H9 (cell line): ENCODE results near the gene GNPDA2. TPM values are rescaled to one million over a fixed set of nuclear protein-coding genes. Genes with fewer than 3 reads are reported as not detected.

ENCODE experiments used
- DNase-seq: peaks from one replicate; pipeline ENCODE4 v3.0.0-alpha.2; 2017
- H2AFZ ChIP-seq: one replicate; pipeline ENCODE4 v1.6.1; 2013; ENCODE audit warnings: mild to moderate bottlenecking, low read length, control low read depth, moderate library complexity
- H2AK5ac ChIP-seq: 2 replicates; pipeline ENCODE4 v1.6.1; 2013; ENCODE audit warnings: low read length, control low read depth, mixed read lengths; ENCODE audit not compliant: insufficient read length
- H2BK120ac ChIP-seq: one replicate; pipeline ENCODE4 v1.6.1; 2013; ENCODE audit warnings: low read depth, mild to moderate bottlenecking, low read length, control low read depth, inconsistent platforms; ENCODE audit not compliant: poor library complexity, severe bottlenecking
- H2BK12ac ChIP-seq: 2 replicates; pipeline ENCODE4 v1.6.1; 2013; ENCODE audit warnings: low read length, control low read depth, mixed read lengths, low read depth; ENCODE audit not compliant: insufficient read length
- H2BK15ac ChIP-seq: 2 replicates; pipeline ENCODE4 v1.6.1; 2013; ENCODE audit warnings: low read depth, low read length, control low read depth
- H2BK20ac ChIP-seq: one replicate; pipeline ENCODE4 v1.6.1; 2013; ENCODE audit warnings: low read depth, mild to moderate bottlenecking, low read length, control low read depth, inconsistent platforms; ENCODE audit not compliant: poor library complexity, severe bottlenecking
- H2BK5ac ChIP-seq: 2 replicates; pipeline ENCODE4 v1.6.1; 2013; ENCODE audit warnings: low read length, control low read depth, mixed read lengths; ENCODE audit not compliant: insufficient read length
- H3K14ac ChIP-seq: 2 replicates; pipeline ENCODE4 v1.6.1; 2013; ENCODE audit warnings: low read length, control low read depth; ENCODE audit not compliant: insufficient read depth
- H3K18ac ChIP-seq: 2 replicates; pipeline ENCODE4 v1.6.1; 2013; ENCODE audit warnings: low read depth, mild to moderate bottlenecking, mixed read lengths, low read length, control low read depth; ENCODE audit not compliant: insufficient read length
- H3K23ac ChIP-seq: 2 replicates; pipeline ENCODE4 v1.6.1; 2013; ENCODE audit warnings: low read length, control low read depth, mixed read lengths, low read depth; ENCODE audit not compliant: insufficient read length
- H3K23me2 ChIP-seq: 2 replicates; pipeline ENCODE4 v1.6.1; 2013; ENCODE audit warnings: low read depth, mild to moderate bottlenecking, mixed read lengths, low read length, control low read depth; ENCODE audit not compliant: insufficient read length, poor library complexity, severe bottlenecking
- H3K27ac ChIP-seq: 2 replicates; pipeline ENCODE4 v1.5.1; 2013; ENCODE audit warnings: low read length, control low read depth, mixed read lengths, low read depth; ENCODE audit not compliant: insufficient read length
- H3K27me3 ChIP-seq: 2 replicates; pipeline ENCODE4 v1.6.1; 2013; ENCODE audit warnings: low read length, control low read depth, inconsistent platforms; ENCODE audit not compliant: insufficient read depth
- H3K4ac ChIP-seq: 2 replicates; pipeline ENCODE4 v1.6.1; 2013; ENCODE audit warnings: low read depth, mild to moderate bottlenecking, control low read depth, inconsistent platforms, low read length, moderate library complexity
- H3K4me1 ChIP-seq: 2 replicates; pipeline ENCODE4 v1.6.1; 2013; ENCODE audit warnings: low read length, control low read depth, inconsistent platforms; ENCODE audit not compliant: insufficient read depth
- H3K4me2 ChIP-seq: 2 replicates; pipeline ENCODE4 v1.6.1; 2013; ENCODE audit warnings: low read length, control low read depth, mixed read lengths; ENCODE audit not compliant: insufficient read length, insufficient read depth
- H3K56ac ChIP-seq: 2 replicates; pipeline ENCODE4 v1.6.1; 2013; ENCODE audit warnings: low read depth, mild to moderate bottlenecking, mixed read lengths, low read length, control low read depth; ENCODE audit not compliant: insufficient read length
- H3K79me1 ChIP-seq: 2 replicates; pipeline ENCODE4 v1.6.1; 2013; ENCODE audit warnings: low read depth, mild to moderate bottlenecking, moderate library complexity, low read length, control low read depth, inconsistent platforms; ENCODE audit not compliant: insufficient read depth, poor library complexity, severe bottlenecking
- H3K79me2 ChIP-seq: 2 replicates; pipeline ENCODE4 v1.6.1; 2013; ENCODE audit warnings: low read length, control low read depth, inconsistent platforms; ENCODE audit not compliant: insufficient read depth
- H3K9ac ChIP-seq: 2 replicates; pipeline ENCODE4 v1.6.1; 2013; ENCODE audit warnings: low read length, control low read depth, mixed read lengths; ENCODE audit not compliant: insufficient read length; ENCODE audit errors: extremely low read depth
- H3K9me3 ChIP-seq: one replicate; pipeline ENCODE4 v1.6.1; 2013; ENCODE audit warnings: low read depth, low read length, inconsistent platforms; ENCODE audit not compliant: control insufficient read depth
- H3T11ph ChIP-seq: one replicate; pipeline ENCODE4 v1.6.1; 2013; ENCODE audit warnings: mild to moderate bottlenecking, low read length, control low read depth, inconsistent platforms
- H4K20me1 ChIP-seq: one replicate; pipeline ENCODE4 v1.6.1; 2013; ENCODE audit not compliant: control insufficient read depth, insufficient read length, insufficient read depth
- H4K5ac ChIP-seq: 2 replicates; pipeline ENCODE4 v1.6.1; 2013; ENCODE audit warnings: low read depth, mild to moderate bottlenecking, mixed read lengths, low read length, control low read depth; ENCODE audit not compliant: insufficient read length
- H4K8ac ChIP-seq: replicated peaks from 2 replicates; pipeline ENCODE4 v1.6.1; 2013; ENCODE audit warnings: low read length, control low read depth, mixed read lengths, low read depth; ENCODE audit not compliant: insufficient read length
- H4K91ac ChIP-seq: 2 replicates; pipeline ENCODE4 v1.6.1; 2013; ENCODE audit warnings: low read depth, mild to moderate bottlenecking, moderate library complexity, mixed read lengths, low read length, control low read depth; ENCODE audit not compliant: insufficient read length
- H3K27ac Mint-ChIP-seq, 3 experiments: 2 replicates in 2 of 3; 3 replicates in 1 of 3; pipeline ENCODE4 v1.8.0; 2020 to 2021; ENCODE audit warnings: mixed read lengths in 3 of 3, mild to moderate bottlenecking in 1 of 3, moderate library complexity in 1 of 3
- H3K27me3 Mint-ChIP-seq: 2 replicates; pipeline ENCODE4 v1.8.0; 2021; ENCODE audit warnings: low read depth, mild to moderate bottlenecking, moderate library complexity, mixed read lengths
- H3K36me3 Mint-ChIP-seq, 3 experiments: 2 replicates in 2 of 3; 3 replicates in 1 of 3; pipeline ENCODE4 v1.8.0; 2020 to 2021; ENCODE audit warnings: low read depth in 3 of 3, mixed read lengths in 3 of 3; ENCODE audit not compliant: insufficient read depth in 1 of 3
- H3K4me1 Mint-ChIP-seq, 2 experiments: 2 replicates each; pipeline ENCODE4 v1.8.0; 2020; ENCODE audit warnings: mixed read lengths in 2 of 2
- H3K4me3 Mint-ChIP-seq, 2 experiments: 2 replicates in 1 of 2; 3 replicates in 1 of 2; pipeline ENCODE4 v1.8.0; 2020 to 2021; ENCODE audit warnings: mild to moderate bottlenecking in 2 of 2, mixed read lengths in 2 of 2, moderate library complexity in 1 of 2
- H3K9me3 Mint-ChIP-seq, 2 experiments: 2 replicates in 1 of 2; 3 replicates in 1 of 2; pipeline ENCODE4 v1.8.0; 2020; ENCODE audit warnings: mild to moderate bottlenecking in 2 of 2, mixed read lengths in 2 of 2, moderate library complexity in 1 of 2
- WGBS: extraction: QIAGEN DNeasy Blood & Tissue Kit; methylation state at CpG from one replicate; pipeline ENCODE4 v1.1.7; 2013; ENCODE audit warnings: missing lambda C conversion rate, low lambda C conversion rate, mixed read lengths; ENCODE audit not compliant: insufficient read length; ENCODE audit errors: extremely low coverage; 5-methylcytosine and 5-hydroxymethylcytosine counted together
- total RNA-seq: library from RNA; stranded (reverse); gene quantifications from 2 replicates; pipeline ENCODE4 v1.2.1, GENCODE V29; 2021
- TF ChIP-seq, protein P1 (sequence below): fragments of 200-600 bp; sonication (generic); conservative IDR thresholded peaks from 3 replicates; pipeline ENCODE4 v1.8.0; 2021; ENCODE audit warnings: antibody characterized with exemption, mild to moderate bottlenecking

Gene GNPDA2
- total RNA-seq, 1 experiment from 2014 or later: 4.8 TPM

DNA sequence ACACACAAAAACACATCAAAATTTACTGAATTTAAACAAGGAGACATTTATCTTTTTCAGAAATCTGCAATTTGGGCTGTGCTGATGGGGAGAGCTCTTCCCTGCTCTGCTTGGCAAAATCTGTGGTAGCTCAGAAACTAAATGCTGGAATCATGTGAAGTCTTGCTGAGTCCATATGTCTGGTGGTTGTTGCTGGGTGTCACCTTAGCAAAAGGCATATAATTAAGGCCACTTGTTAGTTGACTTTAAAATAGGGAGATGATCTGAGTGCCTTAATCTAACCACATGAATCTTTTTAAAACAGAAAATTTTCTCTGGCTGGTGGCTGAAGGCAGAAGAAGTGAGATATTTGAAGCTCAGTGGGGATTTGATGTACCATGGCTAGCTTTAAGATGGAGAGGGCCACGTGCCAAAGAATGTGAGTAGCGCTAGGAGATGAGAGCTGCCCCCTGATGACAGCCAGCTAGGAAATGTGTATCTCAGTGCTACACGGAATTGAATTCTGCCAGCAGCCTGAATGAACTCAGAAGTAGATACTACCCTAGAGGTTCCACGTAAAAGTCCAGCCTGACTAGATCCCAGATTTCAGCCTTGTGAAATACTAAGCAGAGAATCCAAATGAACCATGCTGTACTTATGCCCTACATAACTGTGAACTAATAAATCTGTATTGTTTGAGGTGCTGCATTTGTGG, 55.7 kb downstream of the GNPDA2 start:
- H3K79me1 ChIP-seq: no peaks in the 10 kb centered on the region
- no peak overlapping the region for H4K91ac ChIP-seq
- H3K27ac ChIP-seq: no peak overlapping the region
- Mint-ChIP-seq H3K9me3 (no peaks in the 10 kb centered on the region; a peak in 1 of 5 replicates), H3K27ac (no peak overlapping the region), H3K27me3 (peaks cover 17% of the 10 kb centered on the region), H3K4me1 (no peaks in the 10 kb centered on the region), H3K4me3 (no peak overlapping the region), H3K36me3 (no peaks in the 10 kb centered on the region)
- no peak overlapping the region for H2BK20ac ChIP-seq
- H3T11ph ChIP-seq: no peak overlapping the region
- no peak overlapping the region for H3K4me2 ChIP-seq
- H2AK5ac ChIP-seq: no peak overlapping the region
- no peak overlapping the region for H3K56ac ChIP-seq
- H4K5ac ChIP-seq: no peak overlapping the region
- H2BK15ac ChIP-seq: no peak overlapping the region
- H3K23me2 ChIP-seq: no peaks in the 10 kb centered on the region
- no peaks in the 10 kb centered on the region for H3K9me3 ChIP-seq
- no peak overlapping the region for H2BK120ac ChIP-seq
- WGBS: no CpG with 5 or more reads among the region's 4 CpGs
- no peak overlapping the region for H3K18ac ChIP-seq
- no peaks in the 10 kb centered on the region for H3K27me3 ChIP-seq
- H2BK5ac ChIP-seq: no peak overlapping the region
- H2BK12ac ChIP-seq: no peak overlapping the region
- no peak overlapping the region for H4K8ac ChIP-seq
- no peak overlapping the region for H3K4ac ChIP-seq
- H3K9ac ChIP-seq: no peak overlapping the region
- H3K14ac ChIP-seq: no peak overlapping the region
- H4K20me1 ChIP-seq: no peaks in the 10 kb centered on the region
- no peak overlapping the region for H3K23ac ChIP-seq
- TF ChIP-seq, protein P1, sequence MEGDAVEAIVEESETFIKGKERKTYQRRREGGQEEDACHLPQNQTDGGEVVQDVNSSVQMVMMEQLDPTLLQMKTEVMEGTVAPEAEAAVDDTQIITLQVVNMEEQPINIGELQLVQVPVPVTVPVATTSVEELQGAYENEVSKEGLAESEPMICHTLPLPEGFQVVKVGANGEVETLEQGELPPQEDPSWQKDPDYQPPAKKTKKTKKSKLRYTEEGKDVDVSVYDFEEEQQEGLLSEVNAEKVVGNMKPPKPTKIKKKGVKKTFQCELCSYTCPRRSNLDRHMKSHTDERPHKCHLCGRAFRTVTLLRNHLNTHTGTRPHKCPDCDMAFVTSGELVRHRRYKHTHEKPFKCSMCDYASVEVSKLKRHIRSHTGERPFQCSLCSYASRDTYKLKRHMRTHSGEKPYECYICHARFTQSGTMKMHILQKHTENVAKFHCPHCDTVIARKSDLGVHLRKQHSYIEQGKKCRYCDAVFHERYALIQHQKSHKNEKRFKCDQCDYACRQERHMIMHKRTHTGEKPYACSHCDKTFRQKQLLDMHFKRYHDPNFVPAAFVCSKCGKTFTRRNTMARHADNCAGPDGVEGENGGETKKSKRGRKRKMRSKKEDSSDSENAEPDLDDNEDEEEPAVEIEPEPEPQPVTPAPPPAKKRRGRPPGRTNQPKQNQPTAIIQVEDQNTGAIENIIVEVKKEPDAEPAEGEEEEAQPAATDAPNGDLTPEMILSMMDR: no peak
- no peak for DNase-seq
- no peak overlapping the region for H2AFZ ChIP-seq
- no peaks in the 10 kb centered on the region for H3K4me1 ChIP-seq
- no peaks in the 10 kb centered on the region for H3K79me2 ChIP-seq
